GM12878 (cell line): Measurements from ENCODE around the gene L1CAM. TPM values are rescaled to one million over a fixed set of nuclear protein-coding genes. Genes with fewer than 3 reads are reported as not detected.

Source experiments
- ATAC-seq: fragments of 200-7000 bp; cut with Tn5 transposase; 3 replicates; pipeline ENCODE4 v1.9.1; 2020; ENCODE audit warnings: mild to moderate bottlenecking, moderate library complexity
- BruUV-seq: library from RNA; stranded (reverse); fragments of 400-500 nt; replicated peaks from 2 replicates; lab custom pipeline; 2021; lab: Mats Ljungman, UMichigan
- CTCF ChIA-PET: fragments of 300-600 bp; sonication (Branson Sonifier 250); formaldehyde crosslinking; extraction: SDS; loops from one replicate; lab custom pipeline; 2021; ENCODE audit warnings: inconsistent platforms; lab: Yijun Ruan, JAX
- POLR2A ChIA-PET: fragments of 350-600 bp; formaldehyde crosslinking; extraction: SDS; loops from one replicate; lab custom pipeline; 2021; ENCODE audit warnings: inconsistent platforms; lab: Charles Lee
- RAD21 ChIA-PET: fragments of 300-600 bp; sonication (Branson Sonifier 250); formaldehyde crosslinking; loops from one replicate; lab custom pipeline; 2023; ENCODE audit warnings: antibody characterized with exemption; ENCODE audit not compliant: unreplicated experiment; lab: Charles Lee
- SMC1A ChIA-PET: fragments of 300-600 bp; sonication (Branson Sonifier 250); formaldehyde crosslinking; loops from one replicate; lab custom pipeline; 2023; ENCODE audit not compliant: unreplicated experiment, uncharacterized antibody; lab: Charles Lee
- DNase-seq: peaks from one replicate; pipeline ENCODE4 v3.0.0-alpha.2; 2011; ENCODE audit warnings: low read depth, low spot score
- FAIRE-seq: peaks from 3 replicates; lab custom pipeline; 2011; peaks lifted over from hg19 to GRCh38; lab: Jason Lieb, UNC
- H2AFZ ChIP-seq: 2 replicates; pipeline ENCODE4 v1.6.0; 2011; ENCODE audit warnings: low read depth, low read length, control low read depth; ENCODE audit not compliant: control insufficient read depth
- H3K27ac ChIP-seq: 2 replicates; pipeline ENCODE4 v1.5.1; 2011; ENCODE audit warnings: control low read depth; ENCODE audit not compliant: control insufficient read depth, insufficient read depth
- H3K27me3 ChIP-seq, 2 experiments: replicated peaks in 1 of 2; 2 replicates each; pipeline versions ENCODE4 v1.6.0 to v1.6.1; 2011; ENCODE audit warnings: low read length in 1 of 2; ENCODE audit not compliant: control insufficient read depth in 2 of 2, insufficient read depth in 2 of 2
- H3K36me3 ChIP-seq, 2 experiments: 2 replicates each; pipeline ENCODE4 v1.5.1; 2011; ENCODE audit warnings: low read length in 1 of 2; ENCODE audit not compliant: control insufficient read depth in 2 of 2, insufficient read depth in 2 of 2
- H3K4me1 ChIP-seq: 2 replicates; pipeline ENCODE4 v1.6.1; 2011; ENCODE audit warnings: mild to moderate bottlenecking, low read length, moderate library complexity, mixed read lengths; ENCODE audit not compliant: control insufficient read depth, insufficient read depth
- H3K4me2 ChIP-seq: 2 replicates; pipeline ENCODE4 v1.6.0; 2011; ENCODE audit warnings: control low read depth; ENCODE audit not compliant: control insufficient read depth, insufficient read depth
- H3K4me3 ChIP-seq: fragments of 200-600 bp; sonication (generic); 2 replicates; pipeline ENCODE4 v1.5.1; 2016
- H3K79me2 ChIP-seq: 2 replicates; pipeline ENCODE4 v1.6.0; 2011; ENCODE audit warnings: low read length; ENCODE audit not compliant: control insufficient read depth, insufficient read depth
- H3K9ac ChIP-seq: 2 replicates; pipeline ENCODE4 v1.8.0; 2011; ENCODE audit warnings: low read length, control low read depth, mixed read lengths; ENCODE audit not compliant: control insufficient read depth, insufficient read depth
- H3K9me3 ChIP-seq: replicated peaks from 3 replicates; pipeline ENCODE4 v1.5.1; 2011; ENCODE audit warnings: mild to moderate bottlenecking, low read length; ENCODE audit not compliant: control insufficient read depth, insufficient read depth
- H4K20me1 ChIP-seq: 2 replicates; pipeline ENCODE4 v1.6.0; 2011; ENCODE audit not compliant: control insufficient read depth, insufficient read depth
- HDGF ChIP-seq: fragments of 450-650 bp; IDR thresholded peaks from 2 replicates; pipeline ENCODE4 v1.6.1; 2016; ENCODE audit warnings: antibody characterized with exemption
- ZNF274 ChIP-seq: IDR thresholded peaks from one replicate; pipeline ENCODE4 v1.8.0; 2011; ENCODE audit not compliant: insufficient read length, insufficient read depth
- WGBS: methylation state at CpG from one replicate; pipeline ENCODE4 v1.1.6; 2016; ENCODE audit warnings: low lambda C conversion rate; ENCODE audit not compliant: insufficient replicate concordance, insufficient coverage; ENCODE audit errors: missing lambda C conversion rate; 5-methylcytosine and 5-hydroxymethylcytosine counted together
- in situ Hi-C: fragments of 300-500 bp; cut with MboI; formaldehyde crosslinking; loops from 9 replicates; pipeline ENCODE4 v1.14.3; 2018; ENCODE audit warnings: mixed read lengths
- intact Hi-C: fragments of 100-400 bp; cut with micrococcal nuclease; formaldehyde crosslinking; loops from one replicate; pipeline ENCODE4 v1.14.2; 2022; ENCODE audit not compliant: unreplicated experiment
- polyA plus RNA-seq, 11 experiments: library from polyadenylated mRNA; depleted of rRNA in 4 of 11; unstranded in 6 of 11; stranded (reverse) in 5 of 11; fragments of >200 nt; fragmentation: Nextera tagmentation in 4 of 11; fragmentation: Illumina TruSeq in 1 of 11; extraction: Ambion mirVana in 4 of 11; extraction: Trizol in 1 of 11; gene quantifications; 1 replicate in 1 of 11; 2 replicates in 10 of 11; pipeline versions ENCODE4 v1.2.1 to v1.2.3, GENCODE V29; 2011 to 2016; ENCODE audit warnings: inconsistent platforms in 2 of 11, missing spikeins in 2 of 11, low read depth in 1 of 11
- total RNA-seq, 4 experiments: library from RNA; depleted of rRNA in 3 of 4; stranded (reverse); fragments of >200 nt in 3 of 4; fragmentation: Illumina TruSeq in 1 of 4; extraction: Trizol in 1 of 4; gene quantifications; 2 replicates each; pipeline versions ENCODE4 v1.2.1 to v1.2.3, GENCODE V29; 2013 to 2021
- TF ChIP-seq, protein P1 (sequence below): fragments of 450-650 bp; conservative IDR thresholded peaks from 2 replicates; pipeline ENCODE4 v1.6.1; 2017; ENCODE audit warnings: mild to moderate bottlenecking, moderate library complexity
- TF ChIP-seq, protein P2 (sequence below): fragments of 450-650 bp; IDR thresholded peaks from 2 replicates; pipeline ENCODE4 v1.6.1; 2017; ENCODE audit warnings: mild to moderate bottlenecking, moderate library complexity

The L1CAM gene
- total and polyA plus RNA-seq, 10 of the 15 experiments (the other 5 are each of a cell fraction or from before 2014, with no cell fraction given), result 0.01 to 0.64 (median 0.09) TPM; not detected in 5

GRCh38 chrX:153909980-153910360, 24.0 kb upstream of the L1CAM start (continued):
- no peak for TF ChIP-seq ZNF274

DNA sequence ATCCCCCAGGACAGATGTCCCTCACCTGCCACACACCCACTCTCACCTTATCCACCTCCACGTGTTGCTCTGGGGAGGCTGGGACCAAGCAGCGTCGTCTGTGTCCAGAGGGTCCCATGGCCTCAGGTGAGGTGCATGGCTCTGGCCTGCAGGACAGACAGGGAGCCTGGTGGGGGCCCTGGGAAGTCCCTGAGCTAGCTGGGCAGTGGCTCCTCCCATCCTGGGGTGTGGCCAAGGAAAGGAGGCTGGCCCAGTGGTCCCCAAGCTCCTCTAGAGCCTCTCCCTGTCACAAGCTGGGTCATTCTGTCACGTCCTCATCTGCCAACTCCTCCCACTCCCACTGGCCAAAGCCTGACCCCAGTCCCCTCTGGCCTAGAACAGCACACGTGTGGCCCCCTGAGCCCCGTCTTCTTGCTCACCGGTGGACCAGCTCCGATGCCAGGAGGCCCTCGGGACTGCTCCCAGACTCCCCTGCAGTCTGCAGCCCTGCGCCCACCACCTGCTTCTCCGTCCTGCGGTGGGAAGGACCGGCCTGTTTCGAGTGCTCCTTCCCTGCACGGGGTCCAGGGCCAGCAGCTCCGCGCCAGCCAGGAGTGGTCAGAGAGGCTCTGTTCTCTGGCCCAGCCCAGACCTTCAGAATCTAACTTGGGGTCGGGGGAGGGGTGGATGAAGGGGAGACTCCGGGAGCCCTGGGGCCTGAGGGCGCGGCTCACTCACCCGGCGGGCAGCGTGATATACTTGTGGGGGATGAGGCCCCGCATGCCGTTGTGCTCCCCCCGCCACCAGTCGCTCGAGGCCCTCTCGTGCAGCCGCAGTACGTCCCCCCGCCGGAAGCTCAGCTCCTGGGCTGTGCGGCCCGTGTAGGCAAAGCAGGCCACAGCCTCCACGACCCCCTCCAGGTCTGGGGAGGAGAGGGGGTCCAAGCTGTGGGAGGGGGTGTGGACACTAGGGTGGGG, 23.3 kb upstream of the L1CAM start:
- no peak for FAIRE-seq

More for the DNA sequence above, 23.3 kb upstream of the L1CAM start:
- ATAC-seq (peak; percentile 87), DNase-seq (no peak)
- intact Hi-C loops (no loop called here), in situ Hi-C loops (no loop called here)
- H3K9ac ChIP-seq, result no peak overlapping the region
- BruUV-seq, result no TSS peak
- SMC1A ChIA-PET, result interaction anchor here (1.0 kb wide), 1 partner anchor 15 kb away, joined by 3 read pairs; no protein-coding TSS in a partner anchor
- POLR2A ChIA-PET, result interaction anchor here (0.5 to 1.1 kb wide), 3 partner anchors 9 to 787 kb away, joined by 3 to 6 read pairs (median 6); no protein-coding TSS in a partner anchor
- H3K4me2 ChIP-seq, result no peak overlapping the region
- H2AFZ ChIP-seq, result no peak overlapping the region
- H3K36me3 ChIP-seq, result no peaks in the 10 kb centered on the region; a peak in 2 of 4 replicates
- no peaks in the 10 kb centered on the region for H3K9me3 ChIP-seq
- H3K79me2 ChIP-seq, result no peaks in the 10 kb centered on the region
- H3K4me1 ChIP-seq, result no peaks in the 10 kb centered on the region
- 81% methylated on average over 22 of the region's 37 CpGs for WGBS
- no peak overlapping the region for H3K27ac ChIP-seq
- CTCF ChIA-PET, result interaction anchor here (1.3 to 1.7 kb wide), 2 partner anchors 13 to 38 kb away, joined by 3 to 6 read pairs; no protein-coding TSS in a partner anchor
- H3K27me3 ChIP-seq, result no peaks in the 10 kb centered on the region
- RAD21 ChIA-PET, result interaction anchor here (0.9 to 1.0 kb wide), 3 partner anchors 14 to 16 kb away, joined by 3 read pairs; no protein-coding TSS in a partner anchor
- H4K20me1 ChIP-seq, result no peaks in the 10 kb centered on the region
- TF ChIP-seq, protein P1, sequence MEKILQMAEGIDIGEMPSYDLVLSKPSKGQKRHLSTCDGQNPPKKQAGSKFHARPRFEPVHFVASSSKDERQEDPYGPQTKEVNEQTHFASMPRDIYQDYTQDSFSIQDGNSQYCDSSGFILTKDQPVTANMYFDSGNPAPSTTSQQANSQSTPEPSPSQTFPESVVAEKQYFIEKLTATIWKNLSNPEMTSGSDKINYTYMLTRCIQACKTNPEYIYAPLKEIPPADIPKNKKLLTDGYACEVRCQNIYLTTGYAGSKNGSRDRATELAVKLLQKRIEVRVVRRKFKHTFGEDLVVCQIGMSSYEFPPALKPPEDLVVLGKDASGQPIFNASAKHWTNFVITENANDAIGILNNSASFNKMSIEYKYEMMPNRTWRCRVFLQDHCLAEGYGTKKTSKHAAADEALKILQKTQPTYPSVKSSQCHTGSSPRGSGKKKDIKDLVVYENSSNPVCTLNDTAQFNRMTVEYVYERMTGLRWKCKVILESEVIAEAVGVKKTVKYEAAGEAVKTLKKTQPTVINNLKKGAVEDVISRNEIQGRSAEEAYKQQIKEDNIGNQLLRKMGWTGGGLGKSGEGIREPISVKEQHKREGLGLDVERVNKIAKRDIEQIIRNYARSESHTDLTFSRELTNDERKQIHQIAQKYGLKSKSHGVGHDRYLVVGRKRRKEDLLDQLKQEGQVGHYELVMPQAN, result no peak
- TF ChIP-seq, protein P2, sequence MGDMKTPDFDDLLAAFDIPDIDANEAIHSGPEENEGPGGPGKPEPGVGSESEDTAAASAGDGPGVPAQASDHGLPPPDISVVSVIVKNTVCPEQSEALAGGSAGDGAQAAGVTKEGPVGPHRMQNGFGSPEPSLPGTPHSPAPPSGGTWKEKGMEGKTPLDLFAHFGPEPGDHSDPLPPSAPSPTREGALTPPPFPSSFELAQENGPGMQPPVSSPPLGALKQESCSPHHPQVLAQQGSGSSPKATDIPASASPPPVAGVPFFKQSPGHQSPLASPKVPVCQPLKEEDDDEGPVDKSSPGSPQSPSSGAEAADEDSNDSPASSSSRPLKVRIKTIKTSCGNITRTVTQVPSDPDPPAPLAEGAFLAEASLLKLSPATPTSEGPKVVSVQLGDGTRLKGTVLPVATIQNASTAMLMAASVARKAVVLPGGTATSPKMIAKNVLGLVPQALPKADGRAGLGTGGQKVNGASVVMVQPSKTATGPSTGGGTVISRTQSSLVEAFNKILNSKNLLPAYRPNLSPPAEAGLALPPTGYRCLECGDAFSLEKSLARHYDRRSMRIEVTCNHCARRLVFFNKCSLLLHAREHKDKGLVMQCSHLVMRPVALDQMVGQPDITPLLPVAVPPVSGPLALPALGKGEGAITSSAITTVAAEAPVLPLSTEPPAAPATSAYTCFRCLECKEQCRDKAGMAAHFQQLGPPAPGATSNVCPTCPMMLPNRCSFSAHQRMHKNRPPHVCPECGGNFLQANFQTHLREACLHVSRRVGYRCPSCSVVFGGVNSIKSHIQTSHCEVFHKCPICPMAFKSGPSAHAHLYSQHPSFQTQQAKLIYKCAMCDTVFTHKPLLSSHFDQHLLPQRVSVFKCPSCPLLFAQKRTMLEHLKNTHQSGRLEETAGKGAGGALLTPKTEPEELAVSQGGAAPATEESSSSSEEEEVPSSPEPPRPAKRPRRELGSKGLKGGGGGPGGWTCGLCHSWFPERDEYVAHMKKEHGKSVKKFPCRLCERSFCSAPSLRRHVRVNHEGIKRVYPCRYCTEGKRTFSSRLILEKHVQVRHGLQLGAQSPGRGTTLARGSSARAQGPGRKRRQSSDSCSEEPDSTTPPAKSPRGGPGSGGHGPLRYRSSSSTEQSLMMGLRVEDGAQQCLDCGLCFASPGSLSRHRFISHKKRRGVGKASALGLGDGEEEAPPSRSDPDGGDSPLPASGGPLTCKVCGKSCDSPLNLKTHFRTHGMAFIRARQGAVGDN, result 0 out of 2 replicates have a peak, but pooled peaks have one; percentile 28
- 0 out of 2 replicates have a peak, but pooled peaks have one; percentile 35 for TF ChIP-seq HDGF
- H3K4me3 ChIP-seq, result no peak overlapping the region
